A549 (cell line): ENCODE data around the gene CP. TPM values are rescaled to one million over a fixed set of nuclear protein-coding genes. Genes with fewer than 3 reads are reported as not detected.

ENCODE experiments used
- ATAC-seq, 2 experiments: fragments of 200-7000 bp in 1 of 2; fragments of >200 bp in 1 of 2; cut with Nextera tagmentation in 1 of 2; cut with Tn5 transposase in 1 of 2; 3 replicates each; pipeline versions ENCODE4 v1.8.0 to v1.9.1; 2018 to 2020; ENCODE audit warnings: mild to moderate bottlenecking in 1 of 2, moderate library complexity in 1 of 2
- CTCF ChIA-PET: fragments of 300-600 bp; sonication (Branson Sonifier 250); formaldehyde crosslinking; extraction: SDS; loops from one replicate; lab custom pipeline; 2021; ENCODE audit warnings: antibody characterized with exemption, inconsistent platforms; lab: Yijun Ruan, JAX
- POLR2A ChIA-PET: fragments of 350-600 bp; formaldehyde crosslinking; extraction: SDS; loops from one replicate; lab custom pipeline; 2021; ENCODE audit warnings: antibody characterized with exemption, inconsistent platforms; lab: Yijun Ruan, JAX
- DNase-seq, 2 experiments: peaks; one replicate each; pipeline versions ENCODE4 v3.0.0 to v3.0.0-alpha.2; 2011 to 2016; ENCODE audit warnings: low read depth in 1 of 2, low spot score in 1 of 2
- FAIRE-seq: peaks from 2 replicates; lab custom pipeline; 2011; peaks lifted over from hg19 to GRCh38; lab: Jason Lieb, UNC
- H3K27ac ChIP-seq, 2 experiments: fragments of >200 bp; sonication (Bioruptor Twin); formaldehyde crosslinking; 3 replicates each; pipeline ENCODE4 v1.5.1; 2016 to 2017
- H3K4me1 ChIP-seq: fragments of >200 bp; sonication (Bioruptor Twin); formaldehyde crosslinking; 3 replicates; pipeline ENCODE4 v1.6.1; 2016
- H3K4me2 ChIP-seq: fragments of >200 bp; sonication (Bioruptor Twin); formaldehyde crosslinking; 3 replicates; pipeline ENCODE4 v1.6.1; 2016
- H3K4me3 ChIP-seq: fragments of >200 bp; sonication (Bioruptor Twin); formaldehyde crosslinking; 3 replicates; pipeline ENCODE4 v1.5.1; 2016
- H3K9me3 ChIP-seq: fragments of >200 bp; sonication (Bioruptor Twin); formaldehyde crosslinking; 3 replicates; pipeline ENCODE4 v1.6.1; 2016
- CEBPB ChIP-seq, 2 experiments: fragments of >200 bp in 1 of 2; sonication (Bioruptor Twin) in 1 of 2; formaldehyde crosslinking in 1 of 2; IDR thresholded peaks; 2 replicates each; pipeline ENCODE4 v1.6.1; 2012 to 2016
- EHF ChIP-seq: fragments of 250-450 bp; sonication (Bioruptor Pico); IDR thresholded peaks from 2 replicates; pipeline ENCODE4 v1.5.0; 2020; ENCODE audit warnings: mild to moderate bottlenecking
- EHMT2 ChIP-seq: fragments of 200-600 bp; sonication (generic); IDR thresholded peaks from 2 replicates; pipeline ENCODE4 v1.6.1; 2016; ENCODE audit warnings: antibody characterized with exemption, low read depth, mild to moderate bottlenecking, moderate library complexity
- ESRRA ChIP-seq: fragments of 150-350 bp; IDR thresholded peaks from 2 replicates; pipeline ENCODE4 v1.6.1; 2014; ENCODE audit warnings: mild to moderate bottlenecking, low read length, borderline replicate concordance
- FOSL2 ChIP-seq, 2 experiments: fragments of 450-650 bp in 1 of 2; fragments of >200 bp in 1 of 2; sonication (Bioruptor Twin) in 1 of 2; formaldehyde crosslinking; IDR thresholded peaks; 2 replicates each; pipeline versions ENCODE4 v1.5.0 to v1.6.1; 2016 to 2020; ENCODE audit warnings: mild to moderate bottlenecking in 1 of 2, moderate library complexity in 1 of 2
- FOXS1 ChIP-seq: fragments of 250-450 bp; sonication (Bioruptor Pico); IDR thresholded peaks from 2 replicates; pipeline ENCODE4 v1.5.0; 2020; ENCODE audit warnings: mild to moderate bottlenecking, moderate library complexity
- GATA3 ChIP-seq: IDR thresholded peaks from 2 replicates; pipeline ENCODE4 v1.6.1; 2012; ENCODE audit warnings: borderline replicate concordance
- HDAC2 ChIP-seq: fragments of 200-600 bp; sonication (generic); IDR thresholded peaks from 2 replicates; pipeline ENCODE4 v1.6.1; 2016
- MAFK ChIP-seq: fragments of 450-650 bp; IDR thresholded peaks from 2 replicates; pipeline ENCODE4 v1.6.1; 2014; ENCODE audit not compliant: partially characterized antibody
- RAD21 ChIP-seq, 2 experiments: fragments of >200 bp in 1 of 2; sonication (Bioruptor Twin) in 1 of 2; formaldehyde crosslinking in 1 of 2; IDR thresholded peaks in 1 of 2; conservative IDR thresholded peaks in 1 of 2; 2 replicates in 1 of 2; 3 replicates in 1 of 2; pipeline ENCODE4 v1.6.1; 2012 to 2018; ENCODE audit warnings: inconsistent platforms in 1 of 2
- RARB ChIP-seq: fragments of 250-450 bp; sonication (Bioruptor Pico); IDR thresholded peaks from 2 replicates; pipeline ENCODE4 v1.8.0; 2021; ENCODE audit warnings: mild to moderate bottlenecking, moderate library complexity
- RNF2 ChIP-seq: fragments of 200-600 bp; sonication (generic); IDR thresholded peaks from 2 replicates; pipeline ENCODE4 v1.6.1; 2016; ENCODE audit warnings: low read depth, mild to moderate bottlenecking, antibody characterized with exemption, moderate library complexity, borderline replicate concordance
- TP53 ChIP-seq: fragments of 250-450 bp; sonication (Bioruptor Pico); IDR thresholded peaks from 2 replicates; pipeline ENCODE4 v1.5.0; 2021; ENCODE audit warnings: mild to moderate bottlenecking, moderate library complexity
- ZSCAN20 ChIP-seq: fragments of 250-450 bp; sonication (Bioruptor Pico); IDR thresholded peaks from 2 replicates; pipeline ENCODE4 v1.8.0; 2022; ENCODE audit warnings: mild to moderate bottlenecking, moderate library complexity
- WGBS: methylation state at CpG from one replicate; pipeline ENCODE4 v1.1.6; 2017; ENCODE audit errors: missing lambda C conversion rate; 5-methylcytosine and 5-hydroxymethylcytosine counted together
- polyA plus RNA-seq, 4 experiments: library from polyadenylated mRNA; depleted of rRNA in 3 of 4; stranded (reverse); fragments of >200 nt; fragmentation: RNase III in 1 of 4; extraction: RNeasy Plus Mini Kit Qiagen cat#74134 plus additional on column Dnase treatment in 1 of 4; gene quantifications; 2 replicates in 3 of 4; 3 replicates in 1 of 4; pipeline ENCODE4 v1.2.3, GENCODE V29; 2011 to 2017
- TF ChIP-seq, protein P1 (sequence below): IDR thresholded peaks from 2 replicates; pipeline ENCODE4 v1.6.1; 2012
- TF ChIP-seq, protein P2 (sequence below): fragments of 250-450 bp; sonication (Bioruptor Pico); IDR thresholded peaks from 2 replicates; pipeline ENCODE4 v1.5.0; 2021; ENCODE audit warnings: mild to moderate bottlenecking, moderate library complexity, borderline replicate concordance
- TF ChIP-seq, protein P3 (sequence below): IDR thresholded peaks from 2 replicates; pipeline ENCODE4 v1.6.1; 2012
- TF ChIP-seq, protein P4 (sequence below): fragments of 150-350 bp; IDR thresholded peaks from 2 replicates; pipeline ENCODE4 v1.6.1; 2014; ENCODE audit warnings: low read depth, mild to moderate bottlenecking, low read length
- TF ChIP-seq, protein P5 (sequence below): fragments of 450-650 bp; IDR thresholded peaks from 2 replicates; pipeline ENCODE4 v1.6.1; 2014; ENCODE audit warnings: antibody characterized with exemption
- TF ChIP-seq, protein P6 (sequence below): fragments of >200 bp; sonication (Bioruptor Twin); formaldehyde crosslinking; IDR thresholded peaks from 2 replicates; pipeline ENCODE4 v1.6.1; 2016

CP gene
- polyA plus RNA-seq, 2 of the 4 experiments (the other 2 are of a cell fraction), result 5.2 to 42.6 TPM

DNA sequence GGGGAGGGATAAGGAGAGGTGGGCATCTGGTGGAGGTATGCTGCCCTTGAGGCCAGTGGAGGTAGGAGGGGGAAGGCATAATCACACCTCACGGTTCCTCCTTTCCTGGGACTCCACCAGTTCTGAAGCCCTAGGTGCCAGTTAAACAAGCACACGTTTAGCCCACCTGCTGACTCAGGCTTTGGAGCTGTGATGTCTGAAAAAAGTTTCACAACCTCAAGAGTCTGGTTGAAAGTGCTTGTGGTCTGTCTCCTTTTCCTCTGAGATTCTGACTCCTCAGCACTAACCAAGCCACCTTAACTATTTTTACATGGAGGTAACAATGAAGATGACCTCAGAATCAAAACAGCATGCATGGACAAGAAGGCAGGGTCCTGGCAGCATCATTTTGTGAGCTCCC is 69.2 kb downstream of the CP start:
- no peak overlapping the region for H3K27ac ChIP-seq
- POLR2A ChIA-PET, result no interaction called here
- H3K4me3 ChIP-seq, result no peak overlapping the region
- TF ChIP-seq MAFK, result peak; percentile 16
- TF ChIP-seq, protein P1, sequence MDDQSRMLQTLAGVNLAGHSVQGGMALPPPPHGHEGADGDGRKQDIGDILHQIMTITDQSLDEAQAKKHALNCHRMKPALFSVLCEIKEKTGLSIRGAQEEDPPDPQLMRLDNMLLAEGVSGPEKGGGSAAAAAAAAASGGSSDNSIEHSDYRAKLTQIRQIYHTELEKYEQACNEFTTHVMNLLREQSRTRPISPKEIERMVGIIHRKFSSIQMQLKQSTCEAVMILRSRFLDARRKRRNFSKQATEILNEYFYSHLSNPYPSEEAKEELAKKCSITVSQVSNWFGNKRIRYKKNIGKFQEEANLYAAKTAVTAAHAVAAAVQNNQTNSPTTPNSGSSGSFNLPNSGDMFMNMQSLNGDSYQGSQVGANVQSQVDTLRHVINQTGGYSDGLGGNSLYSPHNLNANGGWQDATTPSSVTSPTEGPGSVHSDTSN, result no peak
- TF ChIP-seq GATA3, result no peak
- no peak overlapping the region for H3K4me2 ChIP-seq
- WGBS, result 76% methylated on average over 2 of the region's 2 CpGs
- DNase-seq, result no peak
- ATAC-seq, result no peak
- no peaks in the 10 kb centered on the region for H3K4me1 ChIP-seq
- CTCF ChIA-PET, result interaction anchor here (1.1 to 1.5 kb wide), 2 partner anchors 32 to 197 kb away, joined by 4 to 5 read pairs; no protein-coding TSS in a partner anchor
- no peak for FAIRE-seq
- H3K9me3 ChIP-seq, result no peaks in the 10 kb centered on the region

GRCh38 chr3:149151843-149152242 is 69.8 kb downstream of the CP start:
- ChIA-PET POLR2A (no interaction called here), CTCF (interaction anchor here (0.6 to 1.1 kb wide), 4 partner anchors 9 to 1759 kb away, joined by 3 to 4 read pairs (median 4); no protein-coding TSS in a partner anchor)
- TF ChIP-seq, protein P2, sequence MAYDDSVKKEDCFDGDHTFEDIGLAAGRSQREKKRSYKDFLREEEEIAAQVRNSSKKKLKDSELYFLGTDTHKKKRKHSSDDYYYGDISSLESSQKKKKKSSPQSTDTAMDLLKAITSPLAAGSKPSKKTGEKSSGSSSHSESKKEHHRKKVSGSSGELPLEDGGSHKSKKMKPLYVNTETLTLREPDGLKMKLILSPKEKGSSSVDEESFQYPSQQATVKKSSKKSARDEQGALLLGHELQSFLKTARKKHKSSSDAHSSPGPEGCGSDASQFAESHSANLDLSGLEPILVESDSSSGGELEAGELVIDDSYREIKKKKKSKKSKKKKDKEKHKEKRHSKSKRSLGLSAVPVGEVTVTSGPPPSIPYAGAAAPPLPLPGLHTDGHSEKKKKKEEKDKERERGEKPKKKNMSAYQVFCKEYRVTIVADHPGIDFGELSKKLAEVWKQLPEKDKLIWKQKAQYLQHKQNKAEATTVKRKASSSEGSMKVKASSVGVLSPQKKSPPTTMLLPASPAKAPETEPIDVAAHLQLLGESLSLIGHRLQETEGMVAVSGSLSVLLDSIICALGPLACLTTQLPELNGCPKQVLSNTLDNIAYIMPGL, result no peak
- TF ChIP-seq RARB, result no peak
- TF ChIP-seq CEBPB (IDR thresholded peaks at IDR 0.05), result no peak
- TF ChIP-seq, protein P3, sequence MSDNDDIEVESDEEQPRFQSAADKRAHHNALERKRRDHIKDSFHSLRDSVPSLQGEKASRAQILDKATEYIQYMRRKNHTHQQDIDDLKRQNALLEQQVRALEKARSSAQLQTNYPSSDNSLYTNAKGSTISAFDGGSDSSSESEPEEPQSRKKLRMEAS, result no peak
- TF ChIP-seq FOSL2 (IDR thresholded peaks at IDR 0.05), result no peak
- no peak for TF ChIP-seq FOSL2 (CRISPR knock-in tag; IDR thresholded peaks at IDR 0.05)
- TF ChIP-seq FOXS1 (CRISPR knock-in tag), result no peak
- TF ChIP-seq RNF2, result no peak
- TF ChIP-seq, protein P4, sequence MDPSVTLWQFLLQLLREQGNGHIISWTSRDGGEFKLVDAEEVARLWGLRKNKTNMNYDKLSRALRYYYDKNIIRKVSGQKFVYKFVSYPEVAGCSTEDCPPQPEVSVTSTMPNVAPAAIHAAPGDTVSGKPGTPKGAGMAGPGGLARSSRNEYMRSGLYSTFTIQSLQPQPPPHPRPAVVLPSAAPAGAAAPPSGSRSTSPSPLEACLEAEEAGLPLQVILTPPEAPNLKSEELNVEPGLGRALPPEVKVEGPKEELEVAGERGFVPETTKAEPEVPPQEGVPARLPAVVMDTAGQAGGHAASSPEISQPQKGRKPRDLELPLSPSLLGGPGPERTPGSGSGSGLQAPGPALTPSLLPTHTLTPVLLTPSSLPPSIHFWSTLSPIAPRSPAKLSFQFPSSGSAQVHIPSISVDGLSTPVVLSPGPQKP, result no peak
- TF ChIP-seq, protein P5, sequence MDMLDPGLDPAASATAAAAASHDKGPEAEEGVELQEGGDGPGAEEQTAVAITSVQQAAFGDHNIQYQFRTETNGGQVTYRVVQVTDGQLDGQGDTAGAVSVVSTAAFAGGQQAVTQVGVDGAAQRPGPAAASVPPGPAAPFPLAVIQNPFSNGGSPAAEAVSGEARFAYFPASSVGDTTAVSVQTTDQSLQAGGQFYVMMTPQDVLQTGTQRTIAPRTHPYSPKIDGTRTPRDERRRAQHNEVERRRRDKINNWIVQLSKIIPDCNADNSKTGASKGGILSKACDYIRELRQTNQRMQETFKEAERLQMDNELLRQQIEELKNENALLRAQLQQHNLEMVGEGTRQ, result no peak
- no peak for TF ChIP-seq TP53 (CRISPR knock-in tag)
- TF ChIP-seq RAD21 (conservative IDR thresholded peaks at IDR 0.05 in 1 of 2, IDR thresholded peaks at IDR 0.05 in 1 of 2), result no peak
- TF ChIP-seq ESRRA, result no peak
- no peak for TF ChIP-seq EHF
- TF ChIP-seq HDAC2, result no peak
- TF ChIP-seq, protein P6, sequence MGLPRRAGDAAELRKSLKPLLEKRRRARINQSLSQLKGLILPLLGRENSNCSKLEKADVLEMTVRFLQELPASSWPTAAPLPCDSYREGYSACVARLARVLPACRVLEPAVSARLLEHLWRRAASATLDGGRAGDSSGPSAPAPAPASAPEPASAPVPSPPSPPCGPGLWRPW, result no peak
- TF ChIP-seq EHMT2, result no peak
- no peak for TF ChIP-seq ZSCAN20 (CRISPR knock-in tag)
- ATAC-seq (no peak), FAIRE-seq (no peak), DNase-seq (no peak)
- H3K4me3 ChIP-seq, result no peak overlapping the region
- no peak overlapping the region for H3K27ac ChIP-seq
- 91% methylated on average over 2 of the region's 2 CpGs for WGBS
- no peaks in the 10 kb centered on the region for H3K9me3 ChIP-seq
- H3K4me2 ChIP-seq, result no peak overlapping the region
- H3K4me1 ChIP-seq, result no peaks in the 10 kb centered on the region
